H1 (cell line): Measurements from ENCODE around the gene RFLNA. TPM values are rescaled to one million over a fixed set of nuclear protein-coding genes. Genes with fewer than 3 reads are reported as not detected.

Experiments
- CTCF ChIA-PET: fragments of 300-600 bp; sonication (Branson Sonifier 250); formaldehyde crosslinking; loops from one replicate; lab custom pipeline; 2021; ENCODE audit not compliant: partially characterized antibody; lab: Charles Lee
- POLR2A ChIA-PET: fragments of 300-600 bp; sonication (Branson Sonifier 250); formaldehyde crosslinking; loops from one replicate; lab custom pipeline; 2021; ENCODE audit warnings: inconsistent platforms; ENCODE audit not compliant: partially characterized antibody; lab: Charles Lee
- DNase-seq, 2 experiments: peaks; one replicate each; pipeline versions ENCODE4 v3.0.0 to v3.0.0-alpha.2; 2010 to 2022; ENCODE audit warnings: low spot score in 2 of 2, low read depth in 1 of 2, mixed read lengths in 1 of 2
- FAIRE-seq: peaks from 2 replicates; lab custom pipeline; 2011; peaks lifted over from hg19 to GRCh38; lab: Jason Lieb, UNC
- H2AFZ ChIP-seq: 2 replicates; pipeline ENCODE4 v1.8.1; 2012; ENCODE audit warnings: low read length, inconsistent platforms
- H2AK5ac ChIP-seq: 2 replicates; pipeline ENCODE4 v1.6.1; 2013; ENCODE audit warnings: low read depth, low read length
- H2BK120ac ChIP-seq: replicated peaks from 2 replicates; pipeline ENCODE3; 2013; ENCODE audit warnings: low read depth, low read length, inconsistent platforms
- H2BK12ac ChIP-seq: 2 replicates; pipeline ENCODE4 v1.6.1; 2013; ENCODE audit warnings: low read depth, low read length
- H2BK15ac ChIP-seq: 2 replicates; pipeline ENCODE4 v1.6.1; 2013; ENCODE audit warnings: low read length
- H2BK20ac ChIP-seq: 2 replicates; pipeline ENCODE4 v1.6.1; 2013; ENCODE audit warnings: low read length
- H2BK5ac ChIP-seq: 2 replicates; pipeline ENCODE4 v1.6.1; 2013; ENCODE audit warnings: low read depth, low read length
- H3K14ac ChIP-seq: 2 replicates; pipeline ENCODE4 v1.6.1; 2013; ENCODE audit warnings: inconsistent platforms; ENCODE audit not compliant: insufficient read length
- H3K18ac ChIP-seq: 2 replicates; pipeline ENCODE4 v1.6.1; 2013; ENCODE audit warnings: low read length; ENCODE audit errors: extremely low read depth
- H3K23ac ChIP-seq: 2 replicates; pipeline ENCODE4 v1.6.1; 2013; ENCODE audit warnings: inconsistent platforms; ENCODE audit not compliant: insufficient read length
- H3K23me2 ChIP-seq: 2 replicates; pipeline ENCODE4 v1.6.1; 2013; ENCODE audit warnings: low read depth, low read length
- H3K27ac ChIP-seq: 2 replicates; pipeline ENCODE4 v1.6.1; 2011; ENCODE audit warnings: low read depth, low read length, inconsistent platforms
- H3K27me3 ChIP-seq, 4 experiments: replicated peaks in 1 of 4; 1 replicate in 1 of 4; 2 replicates in 3 of 4; pipeline versions ENCODE4 v1.6.1 to v1.8.1; 2011 to 2013; ENCODE audit warnings: low read length in 3 of 4, mild to moderate bottlenecking in 3 of 4, inconsistent platforms in 2 of 4, mixed read lengths in 2 of 4, moderate library complexity in 1 of 4; ENCODE audit not compliant: control insufficient read depth in 3 of 4, insufficient read depth in 3 of 4; ENCODE audit errors: extremely low read depth in 1 of 4
- H3K36me3 ChIP-seq, 4 experiments: 2 replicates each; pipeline versions ENCODE4 v1.6.1 to v1.8.1; 2011 to 2013; ENCODE audit warnings: mild to moderate bottlenecking in 4 of 4, low read length in 3 of 4, moderate library complexity in 2 of 4, control low read depth in 1 of 4, inconsistent platforms in 1 of 4; ENCODE audit not compliant: insufficient read depth in 4 of 4, control insufficient read depth in 2 of 4
- H3K4ac ChIP-seq: replicated peaks from 2 replicates; pipeline ENCODE3; 2013; ENCODE audit warnings: low read length, low read depth, mixed read lengths, inconsistent platforms; ENCODE audit not compliant: insufficient read length
- H3K4me1 ChIP-seq, 4 experiments: replicated peaks in 1 of 4; 1 replicate in 1 of 4; 2 replicates in 3 of 4; pipeline versions ENCODE4 v1.6.1 to v1.8.1; 2011 to 2013; ENCODE audit warnings: low read length in 3 of 4, inconsistent platforms in 2 of 4, mixed read lengths in 1 of 4; ENCODE audit not compliant: insufficient read depth in 4 of 4, control insufficient read depth in 3 of 4
- H3K4me2 ChIP-seq, 2 experiments: 2 replicates each; pipeline versions ENCODE4 v1.6.1 to v1.8.1; 2011 to 2013; ENCODE audit warnings: low read depth in 2 of 2, low read length in 2 of 2, control low read depth in 1 of 2, inconsistent platforms in 1 of 2, mild to moderate bottlenecking in 1 of 2; ENCODE audit not compliant: insufficient read depth in 1 of 2
- H3K4me3 ChIP-seq, 4 experiments: fragments of 200-600, 300-600 bp in 1 of 4; sonication (generic), shearing (Covaris generic), sonication (Bioruptor Twin) in 1 of 4; 2 replicates each; pipeline versions ENCODE4 v1.5.1 to v1.8.1; 2011 to 2016; ENCODE audit warnings: low read length in 4 of 4, low read depth in 3 of 4, control low read depth in 2 of 4, inconsistent platforms in 2 of 4, mild to moderate bottlenecking in 2 of 4, mixed read lengths in 1 of 4, moderate library complexity in 1 of 4; ENCODE audit not compliant: insufficient read depth in 2 of 4; ENCODE audit errors: extremely low read depth in 1 of 4
- H3K56ac ChIP-seq: replicated peaks from 2 replicates; pipeline ENCODE3; 2013; ENCODE audit warnings: low read depth, mild to moderate bottlenecking, mixed read lengths, low read length, inconsistent platforms; ENCODE audit not compliant: insufficient read length
- H3K79me1 ChIP-seq: 2 replicates; pipeline ENCODE4 v1.6.1; 2013; ENCODE audit warnings: low read depth, low read length, control low read depth
- H3K79me2 ChIP-seq, 2 experiments: 2 replicates each; pipeline versions ENCODE4 v1.6.1 to v1.8.1; 2012 to 2013; ENCODE audit warnings: low read length in 2 of 2, mild to moderate bottlenecking in 2 of 2, inconsistent platforms in 1 of 2; ENCODE audit not compliant: insufficient read depth in 2 of 2, control insufficient read depth in 1 of 2
- H3K9ac ChIP-seq, 4 experiments: replicated peaks in 1 of 4; 1 replicate in 1 of 4; 2 replicates in 3 of 4; pipeline versions ENCODE4 v1.6.1 to v1.8.1; 2011 to 2013; ENCODE audit warnings: low read depth in 3 of 4, low read length in 3 of 4, control low read depth in 2 of 4, mild to moderate bottlenecking in 2 of 4, moderate library complexity in 2 of 4, inconsistent platforms in 1 of 4; ENCODE audit errors: extremely low read depth in 1 of 4
- H3K9me3 ChIP-seq, 2 experiments: 2 replicates each; pipeline versions ENCODE4 v1.6.1 to v1.8.1; 2012 to 2013; ENCODE audit warnings: mild to moderate bottlenecking in 2 of 2, moderate library complexity in 2 of 2, control low read depth in 1 of 2, inconsistent platforms in 1 of 2, low read depth in 1 of 2, low read length in 1 of 2, mixed read lengths in 1 of 2; ENCODE audit not compliant: insufficient read depth in 2 of 2
- H4K20me1 ChIP-seq, 2 experiments: replicated peaks in 1 of 2; 2 replicates each; pipeline versions ENCODE3 to v1.8.1; 2011 to 2013; ENCODE audit warnings: inconsistent platforms in 2 of 2, low read length in 2 of 2, mild to moderate bottlenecking in 1 of 2; ENCODE audit not compliant: insufficient read depth in 2 of 2, control insufficient read depth in 1 of 2
- H4K5ac ChIP-seq: 2 replicates; pipeline ENCODE4 v1.6.1; 2013; ENCODE audit warnings: low read length, low read depth, mixed read lengths, inconsistent platforms; ENCODE audit not compliant: insufficient read length
- H4K8ac ChIP-seq: 2 replicates; pipeline ENCODE4 v1.8.0; 2013; ENCODE audit warnings: mild to moderate bottlenecking, moderate library complexity, low read length, inconsistent platforms; ENCODE audit not compliant: insufficient read depth; ENCODE audit errors: extremely low read depth
- H4K91ac ChIP-seq: replicated peaks from 2 replicates; pipeline ENCODE3; 2013; ENCODE audit warnings: low read length, mixed read lengths, inconsistent platforms; ENCODE audit not compliant: insufficient read length
- CBX5 ChIP-seq: fragments of 300-800, 300-1000 bp; sonication (generic); IDR thresholded peaks from 2 replicates; pipeline ENCODE4 v1.7.1; 2016; ENCODE audit warnings: antibody characterized with exemption, low read length, low read depth
- EGR1 ChIP-seq: IDR thresholded peaks from 2 replicates; pipeline ENCODE4 v1.6.1; 2011; ENCODE audit warnings: low read depth, low read length, borderline replicate concordance
- GTF2F1 ChIP-seq: IDR thresholded peaks from 2 replicates; pipeline ENCODE4 v1.6.1; 2012; ENCODE audit warnings: low read depth, low read length, improper control_type of control experiment, borderline replicate concordance
- KDM1A ChIP-seq: fragments of 200-600, 300-600 bp; sonication (generic); IDR thresholded peaks from 2 replicates; pipeline ENCODE4 v1.7.1; 2016; ENCODE audit warnings: mild to moderate bottlenecking, low read length, borderline replicate concordance
- RBBP5 ChIP-seq: IDR thresholded peaks from 2 replicates; pipeline ENCODE4 v1.7.1; 2012; ENCODE audit warnings: low read depth, mild to moderate bottlenecking, inconsistent platforms, low read length, moderate library complexity, borderline replicate concordance
- SIX5 ChIP-seq: IDR thresholded peaks from 2 replicates; pipeline ENCODE4 v1.6.1; 2011; ENCODE audit warnings: mild to moderate bottlenecking, low read depth, low read length
- TBP ChIP-seq: IDR thresholded peaks from 2 replicates; pipeline ENCODE4 v1.6.1; 2011; ENCODE audit warnings: low read depth, low read length, improper control_type of control experiment
- WGBS, 2 experiments: shearing (Covaris generic) in 1 of 2; methylation state at CpG; one replicate each; pipeline versions ENCODE4 v1.1.6 to v1.1.7; 2013 to 2015; ENCODE audit warnings: low lambda C conversion rate in 2 of 2, mixed read lengths in 2 of 2, inconsistent platforms in 1 of 2, low coverage in 1 of 2, missing lambda C conversion rate in 1 of 2; ENCODE audit not compliant: insufficient replicate concordance in 2 of 2, insufficient coverage in 1 of 2, insufficient read length in 1 of 2; ENCODE audit errors: extremely low coverage in 1 of 2, missing lambda C conversion rate in 1 of 2; 5-methylcytosine and 5-hydroxymethylcytosine counted together
- polyA plus RNA-seq, 7 experiments: library from polyadenylated mRNA; depleted of rRNA in 3 of 7; stranded (reverse) in 5 of 7; unstranded in 2 of 7; fragments of >200 nt in 5 of 7; fragments of 200-250 nt in 2 of 7; gene quantifications; 1 replicate in 5 of 7; 2 replicates in 1 of 7; 4 replicates in 1 of 7; pipeline versions ENCODE4 v1.2.1 to v1.2.3, GENCODE V29; 2011 to 2013; ENCODE audit warnings: missing spikeins in 2 of 7, mixed read lengths in 2 of 7
- total RNA-seq: library from RNA; stranded (reverse); fragmentation: NEBNext Ultra II Directional; extraction: Animal tissue kit (Norgen Biotek cat#: 25700); gene quantifications from 2 replicates; pipeline ENCODE4 v1.2.1, GENCODE V29; 2021
- TF ChIP-seq, protein P1 (sequence below): IDR thresholded peaks from 2 replicates; pipeline ENCODE4 v1.6.1; 2012; ENCODE audit warnings: inconsistent platforms

The RFLNA gene
- total and polyA plus RNA-seq, 2 of the 8 experiments (the other 6 are each of a cell fraction or from before 2014, with no cell fraction given): 6.4 to 6.6 TPM

- no peak overlapping the region for H2BK5ac ChIP-seq
- no peaks in the 10 kb centered on the region for H3K79me1 ChIP-seq
- no peak overlapping the region for H2BK120ac ChIP-seq
- H3K27ac ChIP-seq: no peak overlapping the region
- H3K4me2 ChIP-seq: no peak overlapping the region
- no peak overlapping the region for H3K4me3 ChIP-seq
- H2BK20ac ChIP-seq: peak overlapping the region; percentile 87
- H3K23ac ChIP-seq: no peak overlapping the region
- H4K91ac ChIP-seq: no peak overlapping the region
- POLR2A ChIA-PET: interaction anchor here (1.2 kb wide), 1 partner anchor 10 kb away, joined by 3 read pairs; no protein-coding TSS in a partner anchor
- DNase-seq (no peak), FAIRE-seq (no peak)
- H3K9me3 ChIP-seq: no peaks in the 10 kb centered on the region
- peak overlapping the region; percentile 53; the same call in 1 of the 2 replicates for H2BK15ac ChIP-seq
- no peak overlapping the region for H2AFZ ChIP-seq
- no peaks in the 10 kb centered on the region; a peak in 1 of 7 replicates for H3K27me3 ChIP-seq
- H3K4me1 ChIP-seq: peaks cover 6 to 31% (median 19%) of the 10 kb centered on the region in 4 experiments
- peak overlapping the region; percentile 88; the same call in 1 of the 2 replicates for H2BK12ac ChIP-seq
- no peak overlapping the region for H3K56ac ChIP-seq
- H2AK5ac ChIP-seq: peak overlapping the region; percentile 47; the same call in 1 of the 2 replicates
- peaks cover 0 to 4% (median 0%) of the 10 kb centered on the region in 4 experiments; a peak in 1 of 8 replicates for H3K36me3 ChIP-seq
- H4K8ac ChIP-seq: no peak overlapping the region
- peak overlapping the region; percentile 32 for H3K18ac ChIP-seq
- H3K9ac ChIP-seq: no peak overlapping the region
- CTCF ChIA-PET: interaction anchor here (0.6 to 9.1 kb wide), 13 partner anchors 13 to 448 kb away, joined by 3 to 78 read pairs (median 7); no protein-coding TSS in a partner anchor
- TF ChIP-seq EGR1 (no peak), GTF2F1 (no peak), SIX5 (no peak), KDM1A (no peak), CBX5 (no peak), RBBP5 (no peak), TBP (no peak)
- TF ChIP-seq, protein P1, sequence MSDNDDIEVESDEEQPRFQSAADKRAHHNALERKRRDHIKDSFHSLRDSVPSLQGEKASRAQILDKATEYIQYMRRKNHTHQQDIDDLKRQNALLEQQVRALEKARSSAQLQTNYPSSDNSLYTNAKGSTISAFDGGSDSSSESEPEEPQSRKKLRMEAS: no peak
- H4K20me1 ChIP-seq: no peaks in the 10 kb centered on the region
- H3K23me2 ChIP-seq: no peaks in the 10 kb centered on the region
- no peaks in the 10 kb centered on the region for H3K79me2 ChIP-seq
- no peak overlapping the region for H3K4ac ChIP-seq
- 97% methylated on average over 11 of the region's 12 CpGs; no CpG with 5 or more reads in 1 of the 2 experiments for WGBS, 2 experiments
- H3K14ac ChIP-seq: no peak overlapping the region
- no peak overlapping the region for H4K5ac ChIP-seq
Observed at GRCh38 chr12:124316257-124316900, 21.5 kb downstream of the RFLNA start.
